Upper lobe of left lung (tissue), 6 donors: ENCODE measurements around the gene AGBL1. TPM values are rescaled to one million over a fixed set of nuclear protein-coding genes. Genes with fewer than 3 reads are reported as not detected.

Source experiments
- ATAC-seq, 2 donors: fragments of 200-7000 bp; cut with Tn5 transposase; one replicate each; pipeline ENCODE4 v1.9.1; 2022; ENCODE audit warnings: mild to moderate bottlenecking in 2 of 2, moderate library complexity in 2 of 2; ENCODE audit not compliant: low FRiP score in 2 of 2
- DNase-seq, 2 donors: peaks; one replicate each; pipeline ENCODE4 v3.0.0-alpha.2; 2019 to 2020
- H3K27ac ChIP-seq, 4 donors: fragments of 200-600 bp; sonication (generic); one replicate each; pipeline ENCODE4 v1.5.1; 2016 to 2019
- H3K27me3 ChIP-seq, 4 donors: fragments of 200-600 bp; sonication (generic); one replicate each; pipeline ENCODE4 v1.5.1; 2017 to 2019
- H3K36me3 ChIP-seq, 4 donors: fragments of 200-600 bp; sonication (generic); one replicate each; pipeline ENCODE4 v1.5.1; 2016 to 2019
- H3K4me1 ChIP-seq, 4 donors: fragments of 200-600 bp; sonication (generic); one replicate each; pipeline ENCODE4 v1.5.1; 2018 to 2019
- H3K4me3 ChIP-seq, 4 donors: fragments of 200-600 bp; sonication (generic); one replicate each; pipeline ENCODE4 v1.5.1; 2017 to 2019; ENCODE audit warnings: mild to moderate bottlenecking in 2 of 4, moderate library complexity in 1 of 4
- H3K9me3 ChIP-seq, 4 donors: fragments of 200-600 bp; sonication (generic); one replicate each; pipeline ENCODE4 v1.5.1; 2018 to 2019
- EP300 ChIP-seq, 4 donors: sonication (generic); formaldehyde crosslinking; IDR thresholded peaks; one replicate each; pipeline ENCODE4 v1.5.1; 2017; ENCODE audit warnings: antibody characterized with exemption in 4 of 4, control low read depth in 2 of 4
- POLR2A ChIP-seq, 4 donors: fragments of 450-650 bp; IDR thresholded peaks; one replicate each; pipeline ENCODE4 v1.5.1; 2016 to 2017; ENCODE audit warnings: antibody characterized with exemption in 4 of 4, mild to moderate bottlenecking in 2 of 4
- POLR2AphosphoS5 ChIP-seq, 2 donors: sonication (generic); formaldehyde crosslinking; IDR thresholded peaks; one replicate each; pipeline ENCODE4 v1.5.1; 2017; ENCODE audit warnings: antibody characterized with exemption in 2 of 2
- WGBS, 2 donors: methylation state at CpG; one replicate each; pipeline ENCODE4 v1.1.5; 2017 to 2018; 5-methylcytosine and 5-hydroxymethylcytosine counted together
- total RNA-seq, 6 donors: library from RNA; depleted of rRNA in 4 of 6; stranded (reverse); fragments of >200 nt in 4 of 6; gene quantifications; one replicate each; pipeline versions ENCODE4 v1.1.0 to v1.2.1, GENCODE V29; 2016 to 2021
- TF ChIP-seq, protein P1 (sequence below), 6 experiments: fragments of 450-650 bp in 4 of 6; fragments of 200-600 bp in 2 of 6; sonication (generic) in 2 of 6; IDR thresholded peaks; one replicate each; pipeline ENCODE4 v1.5.1; 2016 to 2019; ENCODE audit warnings: antibody characterized with exemption in 6 of 6
- donor health status: DM: no; HTN: no; CAD: no; lungs with moderate emphysema.
- donor health status: DM: no; HTN: yes; CAD: no; lungs with severe emphysema.

AGBL1 gene
- total RNA-seq, 6 donors from 2014 or later = 3.1 to 23.0 (median 14.5) TPM

DNA sequence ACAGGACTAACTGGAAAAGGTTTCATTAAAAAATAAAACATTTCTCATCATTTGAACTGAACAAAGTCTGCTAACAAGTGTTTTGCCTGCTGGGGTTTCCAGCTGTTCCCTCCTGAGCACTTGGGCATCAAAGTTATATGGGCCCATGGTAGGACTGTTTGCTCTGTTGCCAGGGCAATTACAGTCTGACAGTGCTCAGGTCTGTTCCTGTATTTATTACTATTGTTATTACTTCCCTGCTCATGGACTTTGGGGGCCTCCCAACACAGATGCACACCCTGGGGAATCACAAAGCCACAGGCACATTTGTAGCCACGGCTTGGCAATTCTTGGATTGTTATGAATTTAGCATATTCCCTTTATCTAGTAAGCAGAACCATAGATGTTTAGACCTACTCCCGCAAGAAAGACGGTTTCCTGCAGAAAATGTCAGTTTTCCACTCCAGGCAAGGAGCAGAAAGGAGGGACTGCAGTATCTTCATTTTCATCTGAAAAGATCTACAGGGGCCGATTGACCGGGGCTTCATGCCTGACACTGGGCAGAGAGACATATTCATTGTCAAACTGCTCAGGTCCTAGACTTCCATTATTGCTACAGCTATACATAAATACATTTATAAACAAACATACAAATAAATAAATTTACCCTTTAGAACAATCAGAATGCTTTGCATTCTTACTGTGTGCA lies 580.2 kb downstream of the AGBL1 start:
- Histone ChIP-seq H3K27ac (no peak overlapping the region), H3K36me3 (no peaks in the 10 kb centered on the region), H3K27me3 (no peaks in the 10 kb centered on the region), H3K9me3 (no peaks in the 10 kb centered on the region), H3K4me1 (no peaks in the 10 kb centered on the region), H3K4me3 (no peak overlapping the region)
- no peak for ATAC-seq
- WGBS, 2 donors = 86 to 90% methylated on average over 5 of the region's 5 CpGs
- no peak for TF ChIP-seq POLR2AphosphoS5 (IDR thresholded peaks at IDR 0.05)
- TF ChIP-seq, protein P1, sequence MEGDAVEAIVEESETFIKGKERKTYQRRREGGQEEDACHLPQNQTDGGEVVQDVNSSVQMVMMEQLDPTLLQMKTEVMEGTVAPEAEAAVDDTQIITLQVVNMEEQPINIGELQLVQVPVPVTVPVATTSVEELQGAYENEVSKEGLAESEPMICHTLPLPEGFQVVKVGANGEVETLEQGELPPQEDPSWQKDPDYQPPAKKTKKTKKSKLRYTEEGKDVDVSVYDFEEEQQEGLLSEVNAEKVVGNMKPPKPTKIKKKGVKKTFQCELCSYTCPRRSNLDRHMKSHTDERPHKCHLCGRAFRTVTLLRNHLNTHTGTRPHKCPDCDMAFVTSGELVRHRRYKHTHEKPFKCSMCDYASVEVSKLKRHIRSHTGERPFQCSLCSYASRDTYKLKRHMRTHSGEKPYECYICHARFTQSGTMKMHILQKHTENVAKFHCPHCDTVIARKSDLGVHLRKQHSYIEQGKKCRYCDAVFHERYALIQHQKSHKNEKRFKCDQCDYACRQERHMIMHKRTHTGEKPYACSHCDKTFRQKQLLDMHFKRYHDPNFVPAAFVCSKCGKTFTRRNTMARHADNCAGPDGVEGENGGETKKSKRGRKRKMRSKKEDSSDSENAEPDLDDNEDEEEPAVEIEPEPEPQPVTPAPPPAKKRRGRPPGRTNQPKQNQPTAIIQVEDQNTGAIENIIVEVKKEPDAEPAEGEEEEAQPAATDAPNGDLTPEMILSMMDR (IDR thresholded peaks at IDR 0.05) = no peak
- TF ChIP-seq POLR2A (IDR thresholded peaks at IDR 0.05) = no peak
- no peak for TF ChIP-seq EP300 (IDR thresholded peaks at IDR 0.05)
- no peak for DNase-seq

DNA sequence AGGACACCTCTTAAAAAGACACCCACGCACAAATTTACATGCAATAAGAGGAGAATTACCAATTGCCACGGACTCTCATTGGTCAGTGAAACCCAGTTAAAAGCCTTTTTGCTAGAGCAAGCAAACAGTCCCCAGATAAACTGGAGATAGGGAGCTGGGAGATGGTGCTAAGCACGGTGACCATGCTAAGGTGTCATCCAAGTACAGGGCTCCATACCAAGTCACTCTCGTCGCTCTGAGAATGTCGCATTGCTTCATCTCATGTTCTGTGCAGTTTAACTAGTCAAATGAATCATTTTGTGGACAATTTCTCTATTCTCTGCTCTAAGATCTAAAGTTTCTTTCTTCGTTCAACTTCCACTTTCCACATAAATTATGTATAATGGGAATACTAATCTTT lies 581.9 kb downstream of the AGBL1 start:
- Histone ChIP-seq H3K27me3 (no peaks in the 10 kb centered on the region), H3K4me1 (no peaks in the 10 kb centered on the region), H3K36me3 (no peaks in the 10 kb centered on the region), H3K27ac (no peak overlapping the region), H3K4me3 (no peak overlapping the region), H3K9me3 (no peaks in the 10 kb centered on the region)
- ATAC-seq (no peak), DNase-seq (no peak)
- 72 to 81% methylated on average over 7 of the region's 7 CpGs for WGBS, 2 donors
- TF ChIP-seq POLR2AphosphoS5 (IDR thresholded peaks at IDR 0.05) = no peak
- TF ChIP-seq, protein P1 (IDR thresholded peaks at IDR 0.05) = no peak
- no peak for TF ChIP-seq POLR2A (IDR thresholded peaks at IDR 0.05)
- no peak for TF ChIP-seq EP300 (IDR thresholded peaks at IDR 0.05)

DNA sequence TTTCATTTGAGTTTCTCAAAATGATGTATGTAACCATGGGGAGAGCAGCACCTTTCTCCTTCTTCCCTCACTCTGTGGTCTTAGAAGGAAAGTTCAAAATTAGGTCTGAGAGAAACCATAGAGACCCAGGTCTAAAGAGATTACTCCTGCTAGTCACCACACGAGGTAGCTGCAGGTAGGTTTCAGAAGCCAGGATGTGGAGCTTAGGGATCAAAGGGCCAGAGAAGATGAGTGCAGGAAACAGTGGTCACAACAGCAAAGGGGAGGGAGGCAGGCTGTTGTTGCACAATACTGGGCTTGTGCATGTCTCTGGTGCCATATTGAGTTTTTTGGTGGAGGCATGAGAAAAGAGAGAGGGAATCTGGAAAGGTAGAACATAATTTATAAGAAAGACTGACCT lies 583.6 kb downstream of the AGBL1 start:
- no peaks in the 10 kb centered on the region for H3K27me3 ChIP-seq
- no peaks in the 10 kb centered on the region for H3K4me1 ChIP-seq
- WGBS, 2 donors = 44 to 45% methylated on average over 1 of the region's 1 CpG
- ATAC-seq (no peak), DNase-seq (no peak)
- H3K36me3 ChIP-seq = no peaks in the 10 kb centered on the region
- TF ChIP-seq, protein P1 (IDR thresholded peaks at IDR 0.05) = no peak
- TF ChIP-seq POLR2A (IDR thresholded peaks at IDR 0.05) (no peak), EP300 (IDR thresholded peaks at IDR 0.05) (no peak), POLR2AphosphoS5 (IDR thresholded peaks at IDR 0.05) (no peak)
- no peak overlapping the region for H3K4me3 ChIP-seq
- H3K27ac ChIP-seq = no peak overlapping the region
- H3K9me3 ChIP-seq = no peaks in the 10 kb centered on the region

DNA sequence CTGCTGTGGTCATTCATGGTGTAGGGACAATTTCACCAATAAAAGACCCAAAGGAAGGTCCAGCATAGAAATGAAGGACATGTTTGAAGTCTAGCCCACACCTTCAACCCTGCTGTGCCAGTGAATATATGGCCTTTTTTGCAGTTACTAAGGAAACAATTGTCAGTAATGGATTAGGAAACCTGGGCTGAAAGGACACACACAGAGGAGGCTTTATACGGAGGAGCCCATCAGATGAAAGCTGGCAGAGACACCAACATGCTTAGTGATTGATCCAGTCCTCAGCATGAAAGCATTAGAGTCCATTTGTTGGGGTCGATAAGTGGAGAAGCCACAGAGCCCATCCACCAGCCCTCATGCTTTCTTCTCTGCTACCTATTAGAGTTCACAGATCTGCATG lies 584.3 kb downstream of the AGBL1 start:
- no peak overlapping the region for H3K27ac ChIP-seq
- DNase-seq (no peak), ATAC-seq (no peak)
- H3K4me3 ChIP-seq = no peak overlapping the region
- WGBS, 2 donors = 38 to 68% methylated on average over 2 of the region's 2 CpGs
- no peaks in the 10 kb centered on the region for H3K9me3 ChIP-seq
- no peaks in the 10 kb centered on the region for H3K4me1 ChIP-seq
- TF ChIP-seq EP300 (IDR thresholded peaks at IDR 0.05) = no peak
- TF ChIP-seq, protein P1 (IDR thresholded peaks at IDR 0.05) = no peak
- no peak for TF ChIP-seq POLR2AphosphoS5 (IDR thresholded peaks at IDR 0.05)
- no peak for TF ChIP-seq POLR2A (IDR thresholded peaks at IDR 0.05)
- H3K36me3 ChIP-seq = no peaks in the 10 kb centered on the region
- H3K27me3 ChIP-seq = no peaks in the 10 kb centered on the region

DNA sequence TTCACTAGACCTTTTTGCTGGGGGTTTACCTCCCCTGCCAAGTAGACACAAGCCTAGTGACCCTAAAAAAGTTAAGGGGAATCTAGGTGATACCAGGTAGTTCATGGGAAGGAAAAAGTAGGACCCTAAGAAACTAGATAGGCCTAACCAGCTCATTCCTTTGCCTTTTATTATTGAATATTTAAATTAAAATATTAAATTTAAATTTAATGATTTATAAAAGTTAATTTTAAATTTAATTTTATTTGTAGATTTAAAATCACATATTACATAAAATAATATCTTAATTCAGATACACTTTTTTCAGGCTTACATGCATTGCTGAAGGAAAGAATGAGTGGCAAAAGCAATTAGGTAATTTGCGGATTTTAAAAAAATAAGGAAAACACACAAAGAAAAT lies 584.9 kb downstream of the AGBL1 start:
- Histone ChIP-seq H3K9me3 (no peaks in the 10 kb centered on the region), H3K27ac (no peak overlapping the region), H3K27me3 (no peaks in the 10 kb centered on the region), H3K4me1 (no peaks in the 10 kb centered on the region), H3K36me3 (no peaks in the 10 kb centered on the region), H3K4me3 (no peak overlapping the region)
- DNase-seq (no peak), ATAC-seq (no peak)
- 93 to 97% methylated on average over 1 of the region's 1 CpG for WGBS, 2 donors
- TF ChIP-seq, protein P1 (IDR thresholded peaks at IDR 0.05) = no peak
- TF ChIP-seq POLR2AphosphoS5 (IDR thresholded peaks at IDR 0.05) (no peak), POLR2A (IDR thresholded peaks at IDR 0.05) (no peak), EP300 (IDR thresholded peaks at IDR 0.05) (no peak)
